SJSA1 (cell line): ENCODE measurements around the gene PSMD10. TPM values are rescaled to one million over a fixed set of nuclear protein-coding genes. Genes with fewer than 3 reads are reported as not detected.

Source experiments
- DNase-seq, 2 experiments: peaks; one replicate each; pipeline ENCODE4 v3.0.0-alpha.2; 2015 to 2020; ENCODE audit warnings: low spot score in 2 of 2, low read depth in 1 of 2
- H3K27ac ChIP-seq: fragments of 250-450 bp; sonication (Bioruptor Pico); 2 replicates; pipeline ENCODE4 v1.5.1; 2020; ENCODE audit warnings: mild to moderate bottlenecking, moderate library complexity
- H3K27me3 ChIP-seq: fragments of 250-450 bp; sonication (Bioruptor Pico); replicated peaks from 2 replicates; pipeline ENCODE4 v1.5.1; 2020; ENCODE audit warnings: mild to moderate bottlenecking, moderate library complexity
- H3K36me3 ChIP-seq: fragments of 250-450 bp; sonication (Bioruptor Pico); 2 replicates; pipeline ENCODE4 v1.5.1; 2020; ENCODE audit warnings: mild to moderate bottlenecking
- H3K4me1 ChIP-seq: fragments of 250-450 bp; sonication (Bioruptor Pico); replicated peaks from 2 replicates; pipeline ENCODE4 v1.6.1; 2021; ENCODE audit warnings: mild to moderate bottlenecking
- H3K4me3 ChIP-seq: fragments of 250-450 bp; sonication (Bioruptor Pico); 2 replicates; pipeline ENCODE4 v1.5.1; 2020; ENCODE audit warnings: mild to moderate bottlenecking
- H3K9me3 ChIP-seq: fragments of 250-450 bp; sonication (Bioruptor Pico); replicated peaks from 2 replicates; pipeline ENCODE4 v1.5.1; 2020; ENCODE audit warnings: mild to moderate bottlenecking
- total RNA-seq: library from RNA; depleted of rRNA; stranded (reverse); fragments of >200 nt; shearing (Covaris generic); gene quantifications from 2 replicates; pipeline ENCODE4 v1.2.3, GENCODE V29; 2014; rRNA removed

PSMD10 gene
- 110 and 143 TPM in 2 replicates for total RNA-seq

GRCh38 chrX:108091264-108091877 is at the start of gene PSMD10, which contains the start of gene ATG4A:
Gene PSMD10 (minus strand): TSS chrX:108091542. CDS start chrX:108091520, 22 bp downstream.
Gene ATG4A (plus strand): TSS chrX:108091778. CDS start chrX:108091827, 49 bp downstream.
- Histone ChIP-seq H3K27me3 (no peaks in the 10 kb centered on the region), H3K4me3 (peak within 1 kb of the TSS; percentile 61), H3K36me3 (peaks cover 16% of the 10 kb centered on the region; the same call in 1 of the 2 replicates), H3K9me3 (no peaks in the 10 kb centered on the region), H3K4me1 (0 out of 2 replicates have a peak, but pooled peaks cover 3% of the 10 kb centered on the region), H3K27ac (peak within 1 kb of the TSS; percentile 93)
- peak; percentile 93 for DNase-seq

- no peaks in the 10 kb centered on the region for H3K4me1 ChIP-seq
- H3K27ac ChIP-seq: no peak overlapping the region
- H3K9me3 ChIP-seq: no peaks in the 10 kb centered on the region
- H3K27me3 ChIP-seq: no peaks in the 10 kb centered on the region
- H3K4me3 ChIP-seq: no peak overlapping the region
- DNase-seq: no peak
- peaks cover 9% of the 10 kb centered on the region for H3K36me3 ChIP-seq
These were observed 47.7 kb upstream of the PSMD10 start for GRCh38 chrX:108138814-108139702.

- H3K27me3 ChIP-seq: no peaks in the 10 kb centered on the region
- peaks cover 11% of the 10 kb centered on the region for H3K36me3 ChIP-seq
- no peak for DNase-seq
- no peaks in the 10 kb centered on the region for H3K9me3 ChIP-seq
- H3K4me1 ChIP-seq: peaks cover 17% of the 10 kb centered on the region
- H3K4me3 ChIP-seq: no peak overlapping the region
- H3K27ac ChIP-seq: no peak overlapping the region
These were observed 43.4 kb upstream of the PSMD10 start for GRCh38 chrX:108134724-108135123.

- Histone ChIP-seq H3K9me3 (no peaks in the 10 kb centered on the region), H3K4me1 (peaks cover 17% of the 10 kb centered on the region), H3K36me3 (peaks cover 7% of the 10 kb centered on the region), H3K27ac (no peak overlapping the region), H3K27me3 (no peaks in the 10 kb centered on the region), H3K4me3 (no peak overlapping the region)
- no peak for DNase-seq
These were observed 41.5 kb upstream of the PSMD10 start for GRCh38 chrX:108132876-108133275.

- DNase-seq: no peak
- Histone ChIP-seq H3K36me3 (peaks cover 7% of the 10 kb centered on the region), H3K27ac (peak overlapping the region; percentile 79), H3K4me1 (peaks cover 17% of the 10 kb centered on the region), H3K9me3 (no peaks in the 10 kb centered on the region), H3K4me3 (no peak overlapping the region), H3K27me3 (no peaks in the 10 kb centered on the region)
These were observed 40.7 kb upstream of the PSMD10 start for GRCh38 chrX:108132034-108132433.

- no peaks in the 10 kb centered on the region for H3K9me3 ChIP-seq
- peaks cover 7% of the 10 kb centered on the region for H3K36me3 ChIP-seq
- peak; percentile 37 to 67 for DNase-seq
- H3K27ac ChIP-seq: peak overlapping the region; percentile 79
- H3K4me1 ChIP-seq: peaks cover 17% of the 10 kb centered on the region
- H3K4me3 ChIP-seq: no peak overlapping the region
- H3K27me3 ChIP-seq: no peaks in the 10 kb centered on the region
These were observed 40.1 kb upstream of the PSMD10 start for GRCh38 chrX:108131471-108131870.

- Histone ChIP-seq H3K27me3 (no peaks in the 10 kb centered on the region), H3K36me3 (peaks cover 7% of the 10 kb centered on the region), H3K4me3 (no peak overlapping the region), H3K9me3 (no peaks in the 10 kb centered on the region), H3K27ac (peak overlapping the region; percentile 79), H3K4me1 (peaks cover 17% of the 10 kb centered on the region)
- DNase-seq: no peak
These were observed 39.5 kb upstream of the PSMD10 start for GRCh38 chrX:108130889-108131288.

GRCh38 chrX:108127152-108127551 is 35.8 kb upstream of the PSMD10 start:
- Histone ChIP-seq H3K27me3 (no peaks in the 10 kb centered on the region), H3K4me1 (peaks cover 32% of the 10 kb centered on the region), H3K4me3 (no peak overlapping the region), H3K36me3 (peaks cover 1% of the 10 kb centered on the region), H3K27ac (no peak overlapping the region), H3K9me3 (no peaks in the 10 kb centered on the region)
- DNase-seq: no peak

- Histone ChIP-seq H3K27ac (no peak overlapping the region), H3K9me3 (no peaks in the 10 kb centered on the region), H3K27me3 (no peaks in the 10 kb centered on the region), H3K36me3 (no peaks in the 10 kb centered on the region; the same call in 1 of the 2 replicates), H3K4me3 (no peak overlapping the region), H3K4me1 (peaks cover 27% of the 10 kb centered on the region)
- no peak for DNase-seq
These were observed 35.3 kb upstream of the PSMD10 start for GRCh38 chrX:108126661-108127060.

GRCh38 chrX:108123591-108124366 is 32.4 kb upstream of the PSMD10 start:
- no peaks in the 10 kb centered on the region for H3K9me3 ChIP-seq
- peaks cover 16% of the 10 kb centered on the region for H3K4me1 ChIP-seq
- no peaks in the 10 kb centered on the region; the same call in 1 of the 2 replicates for H3K36me3 ChIP-seq
- H3K4me3 ChIP-seq: no peak overlapping the region
- DNase-seq: no peak
- no peaks in the 10 kb centered on the region for H3K27me3 ChIP-seq
- no peak overlapping the region for H3K27ac ChIP-seq

GRCh38 chrX:108122748-108123147 is 31.4 kb upstream of the PSMD10 start:
- peaks cover 16% of the 10 kb centered on the region for H3K4me1 ChIP-seq
- peak overlapping the region; percentile 43; the same call in 1 of the 2 replicates for H3K27ac ChIP-seq

GRCh38 chrX:108121291-108121690 is 29.9 kb upstream of the PSMD10 start:
- Histone ChIP-seq H3K27me3 (no peaks in the 10 kb centered on the region), H3K4me3 (no peak overlapping the region), H3K27ac (no peak overlapping the region), H3K36me3 (no peaks in the 10 kb centered on the region), H3K4me1 (peaks cover 16% of the 10 kb centered on the region), H3K9me3 (no peaks in the 10 kb centered on the region)
- DNase-seq: no peak

More at GRCh38 chrX:108122748-108123147, 31.4 kb upstream of the PSMD10 start:
- peak in 1 of 2 experiments; percentile 23 for DNase-seq
- Histone ChIP-seq H3K4me3 (no peak overlapping the region), H3K36me3 (no peaks in the 10 kb centered on the region), H3K9me3 (no peaks in the 10 kb centered on the region), H3K27me3 (no peaks in the 10 kb centered on the region)

GRCh38 chrX:108117988-108118387 is 26.6 kb upstream of the PSMD10 start:
- no peak overlapping the region for H3K4me3 ChIP-seq
- H3K36me3 ChIP-seq: no peaks in the 10 kb centered on the region
- no peaks in the 10 kb centered on the region for H3K27me3 ChIP-seq
- H3K4me1 ChIP-seq: peaks cover 8% of the 10 kb centered on the region
- DNase-seq: no peak
- no peaks in the 10 kb centered on the region for H3K9me3 ChIP-seq
- no peak overlapping the region for H3K27ac ChIP-seq
